NT2/D1 (cell line): ENCODE results near the gene UBA3.

Experiments
- DNase-seq: peaks from one replicate; pipeline ENCODE4 v3.0.0-alpha.2; 2011; ENCODE audit warnings: low read depth, low spot score
- H3K27me3 ChIP-seq: 2 replicates; pipeline ENCODE4 v1.6.0; 2011; ENCODE audit warnings: mild to moderate bottlenecking; ENCODE audit not compliant: insufficient read length, insufficient read depth
- H3K36me3 ChIP-seq: 2 replicates; pipeline ENCODE4 v1.6.1; 2011; ENCODE audit warnings: mild to moderate bottlenecking, low read length, mixed read lengths; ENCODE audit not compliant: insufficient read depth, insufficient read length
- H3K4me1 ChIP-seq: 2 replicates; pipeline ENCODE4 v1.5.1; 2011; ENCODE audit not compliant: insufficient read depth, insufficient read length
- H3K4me3 ChIP-seq: 2 replicates; pipeline ENCODE4 v1.5.1; 2011; ENCODE audit warnings: low read depth; ENCODE audit not compliant: insufficient read length
- H3K9ac ChIP-seq: 2 replicates; pipeline ENCODE4 v1.6.0; 2011; ENCODE audit warnings: low read depth; ENCODE audit not compliant: insufficient read length
- H3K9me3 ChIP-seq: 2 replicates; pipeline ENCODE4 v1.5.1; 2011; ENCODE audit warnings: mild to moderate bottlenecking, low read length; ENCODE audit not compliant: insufficient read depth
- SUZ12 ChIP-seq: IDR thresholded peaks from 2 replicates; pipeline ENCODE4 v1.6.1; 2011; ENCODE audit not compliant: insufficient read length, insufficient read depth; ENCODE audit errors: extremely low read depth
- YY1 ChIP-seq: IDR thresholded peaks from 2 replicates; pipeline ENCODE4 v1.6.1; 2011; ENCODE audit not compliant: insufficient read length, insufficient read depth
- ZNF274 ChIP-seq: IDR thresholded peaks from 2 replicates; pipeline ENCODE4 v1.6.1; 2011; ENCODE audit warnings: mild to moderate bottlenecking, low read depth, low read length

UBA3 gene

GRCh38 chr3:69088063-69088462 lies 7.9 kb upstream of the UBA3 start:
- no peak for DNase-seq
- H3K9ac ChIP-seq = no peak overlapping the region
- no peaks in the 10 kb centered on the region for H3K9me3 ChIP-seq
- no peak overlapping the region for H3K4me3 ChIP-seq
- H3K27me3 ChIP-seq = no peaks in the 10 kb centered on the region
- no peak for TF ChIP-seq ZNF274
- TF ChIP-seq SUZ12 = no peak
- no peak for TF ChIP-seq YY1
- H3K4me1 ChIP-seq = no peaks in the 10 kb centered on the region
- peaks cover 7% of the 10 kb centered on the region for H3K36me3 ChIP-seq

- peaks cover 7% of the 10 kb centered on the region for H3K36me3 ChIP-seq
- no peak overlapping the region for H3K4me3 ChIP-seq
- no peaks in the 10 kb centered on the region for H3K4me1 ChIP-seq
- no peak for DNase-seq
- no peaks in the 10 kb centered on the region for H3K27me3 ChIP-seq
- TF ChIP-seq SUZ12 (no peak), ZNF274 (no peak), YY1 (no peak)
- H3K9ac ChIP-seq = no peak overlapping the region
- no peaks in the 10 kb centered on the region for H3K9me3 ChIP-seq
Observed at GRCh38 chr3:69087030-69087791, 7.0 kb upstream of the UBA3 start.

- Histone ChIP-seq H3K9me3 (no peaks in the 10 kb centered on the region), H3K36me3 (peaks cover 7% of the 10 kb centered on the region), H3K27me3 (no peaks in the 10 kb centered on the region), H3K4me3 (peak overlapping the region; percentile 82), H3K4me1 (no peaks in the 10 kb centered on the region), H3K9ac (peak overlapping the region; percentile 81)
- DNase-seq = no peak
- TF ChIP-seq YY1 = no peak
- TF ChIP-seq SUZ12 = no peak
- no peak for TF ChIP-seq ZNF274
Observed at GRCh38 chr3:69085833-69086722, 5.9 kb upstream of the UBA3 start.

- H3K9me3 ChIP-seq = no peaks in the 10 kb centered on the region
- H3K36me3 ChIP-seq = peaks cover 5% of the 10 kb centered on the region
- H3K4me3 ChIP-seq = peak overlapping the region; percentile 82
- no peak for DNase-seq
- H3K9ac ChIP-seq = peak overlapping the region; percentile 81
- no peaks in the 10 kb centered on the region for H3K4me1 ChIP-seq
- no peaks in the 10 kb centered on the region for H3K27me3 ChIP-seq
- no peak for TF ChIP-seq YY1
- TF ChIP-seq SUZ12 = no peak
- no peak for TF ChIP-seq ZNF274
Observed at GRCh38 chr3:69085168-69085832, 5.1 kb upstream of the UBA3 start.

GRCh38 chr3:69084326-69085167 lies 4.4 kb upstream of the UBA3 start, which contains the start of gene ARL6IP5:
TSS of gene ARL6IP5 (plus strand) at chr3:69084937. CDS start at chr3:69085048, 111 bp downstream.
- no peaks in the 10 kb centered on the region for H3K4me1 ChIP-seq
- peak within 1 kb of the TSS; percentile 81 for H3K9ac ChIP-seq
- H3K36me3 ChIP-seq = peaks cover 5% of the 10 kb centered on the region
- H3K4me3 ChIP-seq = peak within 1 kb of the TSS; percentile 82
- peak; percentile 74 for DNase-seq
- no peaks in the 10 kb centered on the region for H3K9me3 ChIP-seq
- no peaks in the 10 kb centered on the region for H3K27me3 ChIP-seq
- peak; percentile 33 for TF ChIP-seq YY1
- no peak for TF ChIP-seq SUZ12

GRCh38 chr3:69082805-69083204 lies 2.6 kb upstream of the UBA3 start:
- peaks cover 6% of the 10 kb centered on the region for H3K36me3 ChIP-seq
- no peaks in the 10 kb centered on the region for H3K4me1 ChIP-seq
- H3K9ac ChIP-seq = no peak overlapping the region
- no peaks in the 10 kb centered on the region for H3K9me3 ChIP-seq
- H3K4me3 ChIP-seq = no peak overlapping the region
- TF ChIP-seq ZNF274 (no peak), YY1 (no peak), SUZ12 (no peak)
- no peaks in the 10 kb centered on the region for H3K27me3 ChIP-seq
- no peak for DNase-seq
